Naive thymus-derived CD4-positive, alpha-beta T cell (primary cell): ENCODE results near the gene CGB1. TPM values are rescaled to one million over a fixed set of nuclear protein-coding genes. Genes with fewer than 3 reads are reported as not detected.

Experiments used
- ATAC-seq: fragments of 150-1000 bp; cut with Tn5 transposase; 2 replicates; pipeline ENCODE4 v1.10.0; 2021; ENCODE audit warnings: mild to moderate bottlenecking, moderate library complexity
- CTCF ChIA-PET: fragments of 350-600 bp; sonication (Branson Sonifier 250); formaldehyde crosslinking; loops from one replicate; lab custom pipeline; 2021; ENCODE audit warnings: antibody characterized with exemption; lab: Charles Lee
- POLR2A ChIA-PET: fragments of 350-600 bp; sonication (Branson Sonifier 250); formaldehyde crosslinking; loops from one replicate; lab custom pipeline; 2021; ENCODE audit warnings: antibody characterized with exemption, inconsistent platforms; lab: Charles Lee
- DNase-seq, 9 donors: peaks; one replicate each; pipeline versions ENCODE4 v3.0.0 to v3.0.0-alpha.2; 2020 to 2022; ENCODE audit warnings: mixed read lengths in 1 of 9
- H3K27ac ChIP-seq: one replicate; pipeline ENCODE4 v1.7.0; 2013; ENCODE audit warnings: mild to moderate bottlenecking, low read depth, low read length, moderate library complexity
- H3K27me3 ChIP-seq, 2 donors: one replicate each; pipeline ENCODE4 v1.7.0; 2013; ENCODE audit warnings: low read length in 2 of 2, mild to moderate bottlenecking in 2 of 2, moderate library complexity in 2 of 2; ENCODE audit not compliant: control insufficient read depth in 2 of 2, insufficient read depth in 2 of 2
- H3K36me3 ChIP-seq, 3 experiments: 1 replicate in 2 of 3; 2 replicates in 1 of 3; pipeline ENCODE4 v1.7.0; 2013; ENCODE audit warnings: low read length in 3 of 3, mild to moderate bottlenecking in 3 of 3, moderate library complexity in 1 of 3; ENCODE audit not compliant: insufficient read depth in 3 of 3, control insufficient read depth in 2 of 3
- H3K4me1 ChIP-seq, 2 donors: one replicate each; pipeline ENCODE4 v1.7.0; 2013; ENCODE audit warnings: low read length in 2 of 2, mild to moderate bottlenecking in 2 of 2, moderate library complexity in 1 of 2; ENCODE audit not compliant: control insufficient read depth in 2 of 2, insufficient read depth in 2 of 2
- H3K4me3 ChIP-seq: 2 replicates; pipeline ENCODE4 v1.7.0; 2013; ENCODE audit warnings: mild to moderate bottlenecking, low read length
- H3K9me3 ChIP-seq, 3 experiments: 1 replicate in 2 of 3; 2 replicates in 1 of 3; pipeline ENCODE4 v1.7.0; 2013; ENCODE audit warnings: low read length in 3 of 3; ENCODE audit not compliant: control insufficient read depth in 2 of 3
- H3K27ac Mint-ChIP-seq, 9 donors: one replicate each; pipeline ENCODE4 v1.8.0; 2020 to 2022; ENCODE audit warnings: mixed read lengths in 9 of 9, mild to moderate bottlenecking in 8 of 9, moderate library complexity in 5 of 9, inconsistent platforms in 2 of 9
- H3K27me3 Mint-ChIP-seq, 5 donors: one replicate each; pipeline ENCODE4 v1.8.0; 2021 to 2022; ENCODE audit warnings: mixed read lengths in 5 of 5, mild to moderate bottlenecking in 1 of 5
- H3K36me3 Mint-ChIP-seq, 5 donors: one replicate each; pipeline ENCODE4 v1.8.0; 2020 to 2022; ENCODE audit warnings: mixed read lengths in 5 of 5, mild to moderate bottlenecking in 3 of 5, inconsistent platforms in 1 of 5
- H3K4me1 Mint-ChIP-seq, 7 donors: one replicate each; pipeline ENCODE4 v1.8.0; 2020 to 2022; ENCODE audit warnings: mixed read lengths in 7 of 7, mild to moderate bottlenecking in 3 of 7, inconsistent platforms in 1 of 7
- H3K4me3 Mint-ChIP-seq, 10 donors: one replicate each; pipeline ENCODE4 v1.8.0; 2020 to 2022; ENCODE audit warnings: mild to moderate bottlenecking in 10 of 10, mixed read lengths in 10 of 10, moderate library complexity in 6 of 10, inconsistent platforms in 2 of 10
- H3K9me3 Mint-ChIP-seq, 11 donors: one replicate each; pipeline ENCODE4 v1.8.0; 2020 to 2022; ENCODE audit warnings: mixed read lengths in 11 of 11, mild to moderate bottlenecking in 4 of 11, inconsistent platforms in 1 of 11, moderate library complexity in 1 of 11
- intact Hi-C, 2 donors: fragments of 100-400 bp; cut with micrococcal nuclease; formaldehyde crosslinking; loops; one replicate each; pipeline ENCODE4 v1.15.1; 2023
- polyA plus RNA-seq, 2 donors: library from polyadenylated mRNA; unstranded; fragments of 300-500 nt; fragmentation: Illumina TruSeq; gene quantifications; one replicate each; pipeline ENCODE4 v1.2.3, GENCODE V29; 2021
- total RNA-seq, 6 experiments: library from RNA in 5 of 6; stranded (reverse) in 5 of 6; gene quantifications; 1 replicate in 5 of 6; 2 replicates in 1 of 6; pipeline ENCODE4 v1.2.3 and lab custom pipeline; 2021 to 2026

The CGB1 gene
- total and polyA plus RNA-seq, 7 experiments from 2014 or later, result not detected

GRCh38 chr19:49016067-49016839 lies 20.4 kb downstream of the CGB1 start:
- no peaks in the 10 kb centered on the region for H3K27me3 ChIP-seq
- ATAC-seq, result no peak
- no peaks in the 10 kb centered on the region for H3K9me3 ChIP-seq
- peak overlapping the region in 3 of 10 donors; percentile 21 to 30 (median 21) for H3K4me3 Mint-ChIP-seq
- peaks cover 0 to 20% (median 0%) of the 10 kb centered on the region in 5 donors for H3K27me3 Mint-ChIP-seq
- no peak for DNase-seq
- H3K4me1 Mint-ChIP-seq, result peaks cover 6 to 21% (median 18%) of the 10 kb centered on the region in 7 donors
- no peaks in the 10 kb centered on the region for H3K9me3 Mint-ChIP-seq
- H3K36me3 ChIP-seq, result peaks cover 0 to 25% (median 0%) of the 10 kb centered on the region in 3 experiments
- H3K4me1 ChIP-seq, result peaks cover 0 to 4% of the 10 kb centered on the region in 2 donors
- POLR2A ChIA-PET, result no interaction called here
- no peak overlapping the region for H3K27ac ChIP-seq
- intact Hi-C loops, result loop anchor here in 1 of 2 donors (5.0 kb wide), 1 partner anchor 131 kb away; no protein-coding TSS in a partner anchor
- no peak overlapping the region for H3K4me3 ChIP-seq
- H3K27ac Mint-ChIP-seq, result peak overlapping the region in 2 of 9 donors; percentile 22 to 45
- CTCF ChIA-PET, result interaction anchor here (1.1 kb wide), 1 partner anchor 16 kb away, joined by 3 read pairs; no protein-coding TSS in a partner anchor
- H3K36me3 Mint-ChIP-seq, result peaks cover 0 to 6% (median 0%) of the 10 kb centered on the region in 5 donors

- DNase-seq (no peak), ATAC-seq (no peak)
- H3K9me3 Mint-ChIP-seq, result no peaks in the 10 kb centered on the region
These were observed 21.8 kb downstream of the CGB1 start for GRCh38 chr19:49014870-49015255.

GRCh38 chr19:49014123-49014869 lies 22.4 kb downstream of the CGB1 start:
- Histone ChIP-seq H3K27me3 (no peaks in the 10 kb centered on the region), H3K36me3 (peaks cover 0 to 44% (median 0%) of the 10 kb centered on the region in 3 experiments), H3K4me1 (no peaks in the 10 kb centered on the region), H3K9me3 (no peaks in the 10 kb centered on the region), H3K27ac (no peak overlapping the region), H3K4me3 (no peak overlapping the region)
- peaks cover 0 to 11% (median 3%) of the 10 kb centered on the region in 5 donors for H3K36me3 Mint-ChIP-seq
- intact Hi-C loops, result no loop called here
- ChIA-PET POLR2A (interaction anchor here (0.9 kb wide), 1 partner anchor 173 kb away, joined by 3 read pairs; no protein-coding TSS in a partner anchor), CTCF (no interaction called here)
- H3K27ac Mint-ChIP-seq, result peak overlapping the region in 1 of 9 donors; percentile 67
- H3K4me1 Mint-ChIP-seq, result peaks cover 0 to 15% (median 9%) of the 10 kb centered on the region in 7 donors
- H3K27me3 Mint-ChIP-seq, result peaks cover 0 to 10% (median 0%) of the 10 kb centered on the region in 5 donors
- peak overlapping the region in 1 of 10 donors; percentile 51 for H3K4me3 Mint-ChIP-seq
- H3K9me3 Mint-ChIP-seq, result no peaks in the 10 kb centered on the region
- no peak for ATAC-seq
- no peak for DNase-seq

More at GRCh38 chr19:49014870-49015255, 21.8 kb downstream of the CGB1 start:
- H3K27me3 ChIP-seq, result no peaks in the 10 kb centered on the region
- no peaks in the 10 kb centered on the region for H3K4me1 ChIP-seq
- peaks cover 0 to 38% (median 0%) of the 10 kb centered on the region in 3 experiments for H3K36me3 ChIP-seq
- Mint-ChIP-seq H3K4me1 (peaks cover 0 to 16% (median 12%) of the 10 kb centered on the region in 7 donors), H3K4me3 (peak overlapping the region in 1 of 10 donors; percentile 7), H3K36me3 (peaks cover 0 to 11% (median 3%) of the 10 kb centered on the region in 5 donors), H3K27ac (no peak overlapping the region), H3K27me3 (peaks cover 0 to 11% (median 0%) of the 10 kb centered on the region in 5 donors)
- ChIA-PET CTCF (interaction anchor here (1.1 kb wide), 1 partner anchor 14 kb away, joined by 3 read pairs; no protein-coding TSS in a partner anchor), POLR2A (interaction anchor here (0.9 kb wide), 1 partner anchor 173 kb away, joined by 3 read pairs; no protein-coding TSS in a partner anchor)
- no peak overlapping the region for H3K4me3 ChIP-seq
- H3K27ac ChIP-seq, result no peak overlapping the region
- H3K9me3 ChIP-seq, result no peaks in the 10 kb centered on the region
- intact Hi-C loops, result loop anchor here in 1 of 2 donors (5.0 kb wide), 1 partner anchor 132 kb away; no protein-coding TSS in a partner anchor

GRCh38 chr19:49011194-49011593 lies 25.5 kb downstream of the CGB1 start:
- Mint-ChIP-seq H3K36me3 (peaks cover 0 to 16% (median 4%) of the 10 kb centered on the region in 5 donors), H3K27me3 (no peaks in the 10 kb centered on the region), H3K4me1 (no peaks in the 10 kb centered on the region), H3K27ac (no peak overlapping the region), H3K4me3 (no peak overlapping the region), H3K9me3 (no peaks in the 10 kb centered on the region)
- Histone ChIP-seq H3K4me3 (no peak overlapping the region), H3K27me3 (no peaks in the 10 kb centered on the region), H3K36me3 (peaks cover 0 to 59% (median 3%) of the 10 kb centered on the region in 3 experiments), H3K27ac (no peak overlapping the region), H3K4me1 (no peaks in the 10 kb centered on the region), H3K9me3 (no peaks in the 10 kb centered on the region)
- DNase-seq, result no peak
- ChIA-PET POLR2A (no interaction called here), CTCF (interaction anchor here (0.6 kb wide), 1 partner anchor 9 kb away, joined by 3 read pairs; no protein-coding TSS in a partner anchor)
- intact Hi-C loops, result no loop called here
- no peak for ATAC-seq

GRCh38 chr19:49010453-49010852 lies 26.2 kb downstream of the CGB1 start:
- DNase-seq, result no peak
- Mint-ChIP-seq H3K27me3 (no peaks in the 10 kb centered on the region), H3K9me3 (no peaks in the 10 kb centered on the region), H3K4me3 (no peak overlapping the region), H3K36me3 (peaks cover 0 to 16% (median 4%) of the 10 kb centered on the region in 5 donors), H3K4me1 (no peaks in the 10 kb centered on the region), H3K27ac (peak overlapping the region in 1 of 9 donors; percentile 51)
- POLR2A ChIA-PET, result no interaction called here
- Histone ChIP-seq H3K4me3 (no peak overlapping the region), H3K27me3 (no peaks in the 10 kb centered on the region), H3K27ac (no peak overlapping the region), H3K4me1 (no peaks in the 10 kb centered on the region), H3K9me3 (no peaks in the 10 kb centered on the region), H3K36me3 (peaks cover 0 to 62% (median 3%) of the 10 kb centered on the region in 3 experiments)
- intact Hi-C loops, result no loop called here
- no peak for ATAC-seq
- CTCF ChIA-PET, result interaction anchor here (0.6 kb wide), 1 partner anchor 9 kb away, joined by 3 read pairs; no protein-coding TSS in a partner anchor

- H3K36me3 ChIP-seq, result peaks cover 0 to 62% (median 3%) of the 10 kb centered on the region in 3 experiments
- CTCF ChIA-PET, result interaction anchor here (0.7 kb wide), 1 partner anchor 8 kb away, joined by 9 read pairs; no protein-coding TSS in a partner anchor
These were observed 26.9 kb downstream of the CGB1 start for GRCh38 chr19:49009828-49010227.

More at GRCh38 chr19:49009828-49010227, 26.9 kb downstream of the CGB1 start:
- Mint-ChIP-seq H3K9me3 (no peaks in the 10 kb centered on the region), H3K36me3 (peaks cover 0 to 16% (median 4%) of the 10 kb centered on the region in 5 donors), H3K27me3 (no peaks in the 10 kb centered on the region), H3K4me3 (no peak overlapping the region), H3K4me1 (no peaks in the 10 kb centered on the region), H3K27ac (no peak overlapping the region)
- no peak overlapping the region for H3K27ac ChIP-seq
- H3K27me3 ChIP-seq, result no peaks in the 10 kb centered on the region
- no peak overlapping the region for H3K4me3 ChIP-seq
- ATAC-seq (no peak), DNase-seq (no peak)
- intact Hi-C loops, result no loop called here
- no peaks in the 10 kb centered on the region for H3K4me1 ChIP-seq
- no peaks in the 10 kb centered on the region for H3K9me3 ChIP-seq
- POLR2A ChIA-PET, result interaction anchor here (0.8 kb wide), 1 partner anchor 16 kb away, joined by 5 read pairs; the partner anchor contains the start of gene RUVBL2
